GM23338 (cell line): ENCODE measurements around the gene DUS2. TPM values are rescaled to one million over a fixed set of nuclear protein-coding genes. Genes with fewer than 3 reads are reported as not detected.

Source experiments
- ATAC-seq: fragments of 200-7000 bp; cut with Tn5 transposase; 3 replicates; pipeline ENCODE4 v1.9.1; 2020
- DNase-seq: peaks from one replicate; pipeline ENCODE4 v3.0.0-alpha.2; 2015; ENCODE audit warnings: low spot score
- H2AFZ ChIP-seq: fragments of 200-600 bp; sonication (generic); 2 replicates; pipeline ENCODE4 v1.8.0; 2016; ENCODE audit warnings: antibody characterized with exemption, mild to moderate bottlenecking, moderate library complexity
- H3F3A ChIP-seq: fragments of 200-600 bp; sonication (generic); replicated peaks from 2 replicates; pipeline ENCODE4 v1.8.0; 2017; ENCODE audit warnings: antibody characterized with exemption, mixed run types, low read depth
- H3K27ac ChIP-seq: fragments of 200-600 bp; sonication (generic); 2 replicates; pipeline ENCODE4 v1.6.1; 2016; ENCODE audit warnings: low read depth
- H3K27me3 ChIP-seq: fragments of 200-600 bp; sonication (generic); 2 replicates; pipeline ENCODE4 v1.8.0; 2016; ENCODE audit warnings: mild to moderate bottlenecking, mixed run types, moderate library complexity; ENCODE audit not compliant: insufficient read depth
- H3K36me3 ChIP-seq: fragments of 200-600 bp; sonication (generic); 2 replicates; pipeline ENCODE4 v1.8.0; 2016; ENCODE audit warnings: mild to moderate bottlenecking; ENCODE audit not compliant: insufficient read depth
- H3K4me1 ChIP-seq: fragments of 200-600 bp; sonication (generic); 2 replicates; pipeline ENCODE4 v1.8.0; 2016; ENCODE audit warnings: mild to moderate bottlenecking, moderate library complexity; ENCODE audit not compliant: insufficient read depth
- H3K4me2 ChIP-seq: fragments of 200-600 bp; sonication (generic); 2 replicates; pipeline ENCODE4 v1.7.1; 2017; ENCODE audit warnings: mixed run types
- H3K4me3 ChIP-seq: fragments of 200-600 bp; sonication (generic); 2 replicates; pipeline ENCODE4 v1.6.1; 2016; ENCODE audit warnings: mixed run types
- H3K79me2 ChIP-seq: fragments of 200-600 bp; sonication (generic); replicated peaks from 2 replicates; pipeline ENCODE4 v1.8.0; 2017; ENCODE audit warnings: mild to moderate bottlenecking; ENCODE audit not compliant: insufficient read depth
- H3K9me2 ChIP-seq: fragments of 200-600 bp; sonication (generic); 2 replicates; pipeline ENCODE4 v1.8.0; 2017; ENCODE audit not compliant: insufficient read depth
- H4K20me1 ChIP-seq: fragments of 200-600 bp; sonication (generic); replicated peaks from 2 replicates; pipeline ENCODE4 v1.8.0; 2017; ENCODE audit warnings: mild to moderate bottlenecking; ENCODE audit not compliant: insufficient read depth
- H3K27ac Mint-ChIP-seq: 2 replicates; pipeline ENCODE4 v1.8.0; 2020; ENCODE audit warnings: inconsistent platforms, mild to moderate bottlenecking, moderate library complexity, mixed read lengths
- H3K27me3 Mint-ChIP-seq: 3 replicates; pipeline ENCODE4 v1.8.0; 2022; ENCODE audit warnings: low read depth, mild to moderate bottlenecking, moderate library complexity, mixed read lengths, inconsistent platforms; ENCODE audit not compliant: insufficient read depth, poor library complexity
- H3K36me3 Mint-ChIP-seq: 3 replicates; pipeline ENCODE4 v1.8.0; 2021; ENCODE audit warnings: low read depth, mild to moderate bottlenecking, inconsistent platforms, moderate library complexity, mixed read lengths
- H3K4me1 Mint-ChIP-seq: 3 replicates; pipeline ENCODE4 v1.8.0; 2020; ENCODE audit warnings: mild to moderate bottlenecking, inconsistent platforms, mixed read lengths
- H3K4me3 Mint-ChIP-seq: 3 replicates; pipeline ENCODE4 v1.8.0; 2021; ENCODE audit warnings: moderate library complexity, mild to moderate bottlenecking, inconsistent platforms, mixed read lengths
- H3K9me3 Mint-ChIP-seq: 3 replicates; pipeline ENCODE4 v1.8.0; 2020; ENCODE audit warnings: moderate library complexity, mild to moderate bottlenecking, inconsistent platforms, mixed read lengths
- CREB1 ChIP-seq: fragments of 250-450 bp; sonication (Bioruptor Pico); IDR thresholded peaks from 2 replicates; pipeline ENCODE4 v1.5.0; 2020; ENCODE audit warnings: low read depth, mild to moderate bottlenecking, moderate library complexity
- CTCF ChIP-seq, 2 experiments: fragments of 200-600 bp in 1 of 2; sonication (generic) in 1 of 2; conservative IDR thresholded peaks; 2 replicates each; pipeline versions ENCODE4 v1.5.1 to v1.6.1; 2016 to 2017; ENCODE audit warnings: antibody characterized with exemption in 2 of 2, low read depth in 2 of 2, mild to moderate bottlenecking in 2 of 2, moderate library complexity in 1 of 2
- ETS1 ChIP-seq: IDR thresholded peaks from 2 replicates; pipeline ENCODE4 v1.6.1; 2016; ENCODE audit warnings: antibody characterized with exemption
- EZH2 ChIP-seq: fragments of 200-600 bp; sonication (generic); IDR thresholded peaks from one replicate; pipeline ENCODE4 v1.8.0; 2017; ENCODE audit warnings: antibody characterized with exemption, mild to moderate bottlenecking, low read depth; ENCODE audit not compliant: unreplicated experiment
- EZH2phosphoT487 ChIP-seq: fragments of 200-600 bp; sonication (generic); IDR thresholded peaks from one replicate; pipeline ENCODE4 v1.8.1; 2018; ENCODE audit warnings: antibody characterized with exemption; ENCODE audit not compliant: unreplicated experiment
- JUNB ChIP-seq: IDR thresholded peaks from one replicate; pipeline ENCODE4 v1.6.1; 2016; ENCODE audit warnings: antibody characterized with exemption; ENCODE audit not compliant: unreplicated experiment
- NANOG ChIP-seq: IDR thresholded peaks from 2 replicates; pipeline ENCODE4 v1.6.1; 2016; ENCODE audit warnings: antibody characterized with exemption, borderline replicate concordance
- POLR2AphosphoS5 ChIP-seq: IDR thresholded peaks from 2 replicates; pipeline ENCODE4 v1.6.1; 2016; ENCODE audit warnings: antibody characterized with exemption, low read depth
- REST ChIP-seq: IDR thresholded peaks from one replicate; pipeline ENCODE4 v1.6.1; 2018; ENCODE audit warnings: antibody characterized with exemption; ENCODE audit not compliant: unreplicated experiment
- STAT1 ChIP-seq: IDR thresholded peaks from one replicate; pipeline ENCODE4 v1.6.1; 2016; ENCODE audit warnings: antibody characterized with exemption; ENCODE audit not compliant: unreplicated experiment
- ZNF114 ChIP-seq: fragments of 250-450 bp; sonication (Bioruptor Pico); IDR thresholded peaks from 2 replicates; pipeline ENCODE4 v1.5.0; 2020; ENCODE audit warnings: mild to moderate bottlenecking, moderate library complexity
- ZNF331 ChIP-seq: fragments of 250-450 bp; sonication (Bioruptor Pico); IDR thresholded peaks from 2 replicates; pipeline ENCODE4 v1.5.0; 2020; ENCODE audit warnings: low read depth, mild to moderate bottlenecking, moderate library complexity
- long read RNA-seq: library from polyadenylated mRNA; unstranded; transcript quantifications from one replicate; pipeline ENCODE4 v2.0.0, GENCODE V29; 2020; ENCODE audit not compliant: unreplicated experiment
- polyA plus RNA-seq: library from polyadenylated mRNA; unstranded; fragments of >200 nt; fragmentation: Nextera tagmentation; extraction: Ambion mirVana; gene quantifications from 2 replicates; pipeline ENCODE4 v1.2.1, GENCODE V29; 2016
- total RNA-seq: library from RNA; depleted of rRNA; stranded (reverse); fragments of >200 nt; shearing (Covaris generic); gene quantifications from 2 replicates; pipeline ENCODE4 v1.2.3, GENCODE V29; 2014; rRNA removed

DUS2 gene
- total RNA-seq (22.4 and 26.4 TPM in 2 replicates), polyA plus RNA-seq (12.8 and 13.3 TPM in 2 replicates)
- long read RNA-seq, transcript DUS2-207 (17 exons, 2,310 nt), result minor isoform, 6 of 20 reads
- long read RNA-seq, transcript DUS2-201 (16 exons, 1,933 nt), result major isoform, 8 of 20 reads
- long read RNA-seq, partial matches to known transcripts, result 2 of 20 reads
- long read RNA-seq, other reads (novel, unspliced or antisense), result 4 of 20 reads

- H3K36me3 Mint-ChIP-seq, result peaks cover 25% of the 10 kb centered on the region
- Histone ChIP-seq H3K9me2 (no peaks in the 10 kb centered on the region), H3F3A (peaks cover 6% of the 10 kb centered on the region; the same call in 1 of the 2 replicates), H3K79me2 (peaks cover 33% of the 10 kb centered on the region), H3K27me3 (no peaks in the 10 kb centered on the region), H3K36me3 (no peaks in the 10 kb centered on the region), H2AFZ (peak within 1 kb of the TSS; percentile 97), H3K27ac (peak within 1 kb of the TSS; percentile 97), H3K4me3 (peak within 1 kb of the TSS; percentile 99), H4K20me1 (no peaks in the 10 kb centered on the region; the same call in 1 of the 2 replicates), H3K4me1 (peaks cover 15% of the 10 kb centered on the region; the same call in 1 of the 2 replicates), H3K4me2 (peak within 1 kb of the TSS; percentile 99)
- ATAC-seq, result peak; percentile 89
- peaks cover 3% of the 10 kb centered on the region for H3K27me3 Mint-ChIP-seq
- TF ChIP-seq CTCF (conservative IDR thresholded peaks at IDR 0.05; ENCODE audit: low read depth in 2 of 2) (no peak), CREB1 (peak; percentile 99), ETS1 (peak; percentile 84), POLR2AphosphoS5 (peak; percentile 86), STAT1 (no peak), NANOG (no peak), REST (no peak), EZH2phosphoT487 (no peak), EZH2 (no peak), JUNB (no peak), ZNF114 (CRISPR knock-in tag) (no peak), ZNF331 (CRISPR knock-in tag) (no peak)
- no peaks in the 10 kb centered on the region; the same call in 2 of the 3 replicates for H3K9me3 Mint-ChIP-seq
- peak within 1 kb of the TSS; percentile 100 for H3K4me3 Mint-ChIP-seq
- H3K4me1 Mint-ChIP-seq, result peaks cover 11% of the 10 kb centered on the region; the same call in 2 of the 3 replicates
- DNase-seq, result peak; percentile 96
- peak within 1 kb of the TSS; percentile 99 for H3K27ac Mint-ChIP-seq
Measured at GRCh38 chr16:68022728-68023537, at the start of gene DUS2, which contains the start of gene DDX28. Gene DUS2 (plus strand): TSS chr16:68023284. CDS start chr16:68038024, 14,740 bp downstream. Gene DDX28 (minus strand): TSS chr16:68023232. CDS start chr16:68023202, 30 bp downstream.
